ENCODE data around the gene TFAP2A. TPM values are rescaled to one million over a fixed set of nuclear protein-coding genes. Genes with fewer than 3 reads are reported as not detected.
A peak's percentile ranks its signal among the peaks of the same experiment; 100 is the strongest.

Gene TFAP2A
- total RNA-seq, 2 experiments from 2014 or later: not detected

- ChIA-PET POLR2A (no interaction called here), CTCF (interaction anchor here (1.1 to 4.2 kb wide), 4 partner anchors 8 to 37 kb away, joined by 4 to 17 read pairs (median 8); partner anchors contain the start of gene TFAP2A)
- H3K36me3 Mint-ChIP-seq (ENCODE audit: low read depth): peaks cover 11% of the 10 kb centered on the region
These were observed 7.3 kb upstream of the TFAP2A start for GRCh38 chr6:10421921-10422736.

GRCh38 chr6:10421158-10421920 lies 6.5 kb upstream of the TFAP2A start:
- Mint-ChIP-seq H3K4me1 (peaks cover 10% of the 10 kb centered on the region), H3K27ac (peak overlapping the region; percentile 54), H3K4me3 (no peak overlapping the region), H3K27me3 (peaks cover 93% of the 10 kb centered on the region), H3K9me3 (peaks cover 8% of the 10 kb centered on the region), H3K36me3 (ENCODE audit: low read depth) (peaks cover 12% of the 10 kb centered on the region)
- no peak for DNase-seq
- CTCF ChIA-PET: interaction anchor here (1.1 to 3.1 kb wide), 3 partner anchors 11 to 37 kb away, joined by 4 to 11 read pairs (median 5); no protein-coding TSS in a partner anchor
- POLR2A ChIA-PET: no interaction called here

More at GRCh38 chr6:10421921-10422736, 7.3 kb upstream of the TFAP2A start:
- Mint-ChIP-seq H3K27ac (no peak overlapping the region), H3K27me3 (peaks cover 94% of the 10 kb centered on the region), H3K9me3 (peaks cover 8% of the 10 kb centered on the region), H3K4me1 (peaks cover 13% of the 10 kb centered on the region), H3K4me3 (no peak overlapping the region)
- no peak for DNase-seq

GRCh38 chr6:10420546-10421157 lies 5.8 kb upstream of the TFAP2A start:
- peaks cover 10% of the 10 kb centered on the region for H3K4me1 Mint-ChIP-seq
- CTCF ChIA-PET: interaction anchor here (0.6 to 3.1 kb wide), 2 partner anchors 11 to 1901 kb away, joined by 4 to 11 read pairs; no protein-coding TSS in a partner anchor
- H3K27me3 Mint-ChIP-seq: peaks cover 94% of the 10 kb centered on the region
- no peak overlapping the region for H3K4me3 Mint-ChIP-seq
- no peak overlapping the region for H3K27ac Mint-ChIP-seq
- POLR2A ChIA-PET: no interaction called here
- DNase-seq: no peak
- H3K36me3 Mint-ChIP-seq (ENCODE audit: low read depth): peaks cover 12% of the 10 kb centered on the region
- H3K9me3 Mint-ChIP-seq: peaks cover 8% of the 10 kb centered on the region

GRCh38 chr6:10419749-10420545 lies 5.1 kb upstream of the TFAP2A start:
- Mint-ChIP-seq H3K9me3 (peaks cover 11% of the 10 kb centered on the region), H3K4me3 (peak overlapping the region; percentile 30), H3K4me1 (peaks cover 12% of the 10 kb centered on the region), H3K36me3 (ENCODE audit: low read depth) (peaks cover 15% of the 10 kb centered on the region), H3K27ac (peak overlapping the region; percentile 62), H3K27me3 (peaks cover 94% of the 10 kb centered on the region)
- ChIA-PET POLR2A (interaction anchor here (0.6 kb wide), 1 partner anchor 10 kb away, joined by 5 read pairs; no protein-coding TSS in a partner anchor), CTCF (interaction anchor here (0.6 to 3.1 kb wide), 4 partner anchors 8 to 1902 kb away, joined by 3 to 11 read pairs (median 4); no protein-coding TSS in a partner anchor)
- DNase-seq: no peak

GRCh38 chr6:10418862-10419748 lies 4.2 kb upstream of the TFAP2A start:
- CTCF ChIA-PET: interaction anchor here (1.5 kb wide), 1 partner anchor 9 kb away, joined by 3 read pairs; no protein-coding TSS in a partner anchor
- DNase-seq: no peak
- no peak overlapping the region for H3K4me3 Mint-ChIP-seq
- peaks cover 94% of the 10 kb centered on the region for H3K27me3 Mint-ChIP-seq
- POLR2A ChIA-PET: interaction anchor here (0.6 kb wide), 1 partner anchor 9 kb away, joined by 5 read pairs; no protein-coding TSS in a partner anchor
- H3K27ac Mint-ChIP-seq: no peak overlapping the region
- H3K9me3 Mint-ChIP-seq: peaks cover 11% of the 10 kb centered on the region
- H3K4me1 Mint-ChIP-seq: peaks cover 17% of the 10 kb centered on the region
- peaks cover 15% of the 10 kb centered on the region for H3K36me3 Mint-ChIP-seq (ENCODE audit: low read depth)

DNA sequence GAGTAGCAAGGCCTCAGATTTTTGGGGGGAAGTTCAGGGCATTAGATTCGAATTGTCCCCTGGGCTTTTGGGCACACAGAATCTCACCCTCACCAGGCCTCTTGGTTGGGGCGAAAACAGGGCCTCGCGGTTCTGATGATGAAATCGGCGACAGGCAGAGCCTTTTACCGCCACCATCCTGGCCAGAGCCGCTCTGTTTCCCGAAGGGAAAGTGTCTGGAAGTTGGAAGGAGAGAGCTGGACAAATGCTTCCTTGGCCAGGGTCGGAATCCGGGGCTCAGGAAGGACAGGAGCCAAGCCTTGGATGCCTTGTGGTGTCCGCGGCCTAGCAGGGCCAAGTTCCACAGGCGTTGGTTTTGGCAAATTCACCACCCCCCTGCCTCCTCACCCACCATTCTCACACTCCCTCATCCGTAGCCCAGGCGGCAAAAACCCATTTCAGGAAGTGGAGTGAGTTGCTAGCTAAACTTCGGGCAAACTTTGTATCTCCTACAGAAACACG lies 3.5 kb upstream of the TFAP2A start:
- DNase-seq: no peak
- H3K4me1 Mint-ChIP-seq: peaks cover 20% of the 10 kb centered on the region
- H3K9me3 Mint-ChIP-seq: peaks cover 11% of the 10 kb centered on the region
- H3K36me3 Mint-ChIP-seq (ENCODE audit: low read depth): peaks cover 18% of the 10 kb centered on the region
- H3K27me3 Mint-ChIP-seq: peaks cover 94% of the 10 kb centered on the region
- H3K27ac Mint-ChIP-seq: no peak overlapping the region
- no peak overlapping the region for H3K4me3 Mint-ChIP-seq
- ChIA-PET CTCF (interaction anchor here (1.5 kb wide), 1 partner anchor 9 kb away, joined by 3 read pairs; no protein-coding TSS in a partner anchor), POLR2A (no interaction called here)

- H3K9me3 Mint-ChIP-seq: peaks cover 11% of the 10 kb centered on the region
- POLR2A ChIA-PET: no interaction called here
- H3K4me1 Mint-ChIP-seq: peaks cover 25% of the 10 kb centered on the region
- H3K36me3 Mint-ChIP-seq (ENCODE audit: low read depth): peaks cover 20% of the 10 kb centered on the region
- peak overlapping the region; percentile 41 for H3K27ac Mint-ChIP-seq
- H3K4me3 Mint-ChIP-seq: peak overlapping the region; percentile 30
- no peak for DNase-seq
- CTCF ChIA-PET: no interaction called here
- peaks cover 93% of the 10 kb centered on the region for H3K27me3 Mint-ChIP-seq
These were observed 2.8 kb upstream of the TFAP2A start for GRCh38 chr6:10417681-10418104.

- peaks cover 11% of the 10 kb centered on the region for H3K9me3 Mint-ChIP-seq
- H3K4me1 Mint-ChIP-seq: peaks cover 27% of the 10 kb centered on the region
- peaks cover 89% of the 10 kb centered on the region for H3K27me3 Mint-ChIP-seq
- ChIA-PET CTCF (interaction anchor here (3.1 to 4.5 kb wide), 2 partner anchors 11 to 32 kb away, joined by 8 to 31 read pairs; no protein-coding TSS in a partner anchor), POLR2A (no interaction called here)
- peak overlapping the region; percentile 30 for H3K4me3 Mint-ChIP-seq
- H3K36me3 Mint-ChIP-seq (ENCODE audit: low read depth): peaks cover 21% of the 10 kb centered on the region
- H3K27ac Mint-ChIP-seq: peak overlapping the region; percentile 13
- no peak for DNase-seq
These were observed 2.2 kb upstream of the TFAP2A start for GRCh38 chr6:10416863-10417641.

DNA sequence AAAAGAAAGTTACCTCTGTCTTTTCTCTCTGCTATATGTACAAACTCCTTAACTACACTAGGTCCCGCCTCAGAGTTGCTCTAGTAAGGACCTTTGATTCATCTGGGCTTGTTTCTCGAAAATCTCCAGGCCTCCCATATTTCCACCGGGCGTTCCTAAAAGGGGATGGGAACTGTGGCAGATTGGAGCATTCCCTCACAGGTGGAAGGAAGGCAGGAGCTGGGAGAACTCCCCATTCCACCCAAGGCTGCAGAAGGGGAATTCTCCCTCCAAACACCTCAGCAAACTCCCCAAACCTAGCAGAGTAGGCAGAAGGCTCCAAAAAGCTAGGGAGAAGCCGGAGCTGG lies 1.6 kb upstream of the TFAP2A start:
- peaks cover 11% of the 10 kb centered on the region for H3K9me3 Mint-ChIP-seq
- H3K27me3 Mint-ChIP-seq: peaks cover 89% of the 10 kb centered on the region
- DNase-seq: no peak
- ChIA-PET POLR2A (no interaction called here), CTCF (interaction anchor here (3.1 to 4.5 kb wide), 2 partner anchors 11 to 32 kb away, joined by 8 to 31 read pairs; no protein-coding TSS in a partner anchor)
- peak overlapping the region; percentile 31 for H3K27ac Mint-ChIP-seq
- no peak overlapping the region for H3K4me3 Mint-ChIP-seq
- peaks cover 32% of the 10 kb centered on the region for H3K4me1 Mint-ChIP-seq
- peaks cover 27% of the 10 kb centered on the region for H3K36me3 Mint-ChIP-seq (ENCODE audit: low read depth)

- ChIA-PET CTCF (interaction anchor here (0.8 to 4.5 kb wide), 6 partner anchors 8 to 35 kb away, joined by 3 to 31 read pairs (median 8); no protein-coding TSS in a partner anchor), POLR2A (no interaction called here)
- Mint-ChIP-seq H3K36me3 (ENCODE audit: low read depth) (peaks cover 32% of the 10 kb centered on the region), H3K4me3 (peak overlapping the region; percentile 38), H3K4me1 (peaks cover 37% of the 10 kb centered on the region), H3K27ac (peak overlapping the region; percentile 77), H3K27me3 (peaks cover 89% of the 10 kb centered on the region), H3K9me3 (peaks cover 11% of the 10 kb centered on the region)
- DNase-seq: no peak
These were observed 975 bp upstream of the TFAP2A start for GRCh38 chr6:10415617-10416480.

All from activated CD4-positive, alpha-beta T cell treated with anti-CD3 and anti-CD28 coated beads, Interleukin-2, amount 10 ng/mL, durations not matched to agents 7 days and 5 days (primary cell).